ENCODE results near the gene CDH23. TPM values are rescaled to one million over a fixed set of nuclear protein-coding genes. Genes with fewer than 3 reads are reported as not detected.

Gene CDH23
- total RNA-seq, 1 experiment from 2014 or later = not detected

DNA sequence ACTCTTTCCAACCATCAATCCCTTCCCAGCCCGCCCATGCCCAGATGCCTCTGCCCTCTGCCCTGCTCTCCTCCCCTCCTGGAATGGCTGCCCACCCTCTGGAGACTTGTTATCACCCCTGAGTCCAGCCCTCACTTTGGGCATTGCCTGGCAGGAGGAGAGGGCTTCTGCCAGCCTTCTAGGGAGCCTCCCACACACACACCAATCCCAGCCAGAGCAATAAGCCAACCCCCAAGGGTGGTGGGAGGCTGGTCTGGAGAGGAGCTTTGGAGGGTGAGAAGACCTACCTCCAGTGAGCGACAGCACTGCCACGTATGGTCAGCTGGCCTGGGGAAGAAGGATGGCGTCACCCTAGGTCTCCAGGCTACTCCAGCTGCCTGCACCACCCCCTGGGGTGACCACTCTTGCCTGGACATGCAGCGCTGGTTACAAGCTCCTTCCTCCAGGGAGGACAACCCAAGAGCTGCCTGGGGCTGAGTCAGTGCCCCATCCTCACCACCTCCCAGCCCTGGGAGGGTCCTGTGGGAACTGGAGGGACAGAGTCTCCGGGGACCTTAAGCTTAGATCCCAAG lies 314.4 kb downstream of the CDH23 start:
- Histone ChIP-seq H3K27ac (ENCODE audit: low read length) (no peak overlapping the region), H3K4me3 (ENCODE audit: low read length) (no peak overlapping the region), H3K4me1 (ENCODE audit: insufficient read depth, low read length) (no peaks in the 10 kb centered on the region), H3K9me3 (ENCODE audit: low read length) (no peaks in the 10 kb centered on the region), H3K27me3 (ENCODE audit: low read length) (no peaks in the 10 kb centered on the region), H3K36me3 (ENCODE audit: low read depth, low read length) (no peaks in the 10 kb centered on the region; the same call in 1 of the 2 replicates), H2AFZ (ENCODE audit: low read length) (no peak overlapping the region), H3K79me2 (ENCODE audit: low read length) (no peaks in the 10 kb centered on the region), H3K9me2 (replicated peaks; ENCODE audit: low read length) (no peaks in the 10 kb centered on the region), H3K9ac (ENCODE audit: low read length) (no peak overlapping the region), H3K4me2 (ENCODE audit: low read length) (no peak overlapping the region), H3F3A (ENCODE audit: low read length, unreplicated experiment) (no peaks in the 10 kb centered on the region), H4K20me1 (ENCODE audit: low read length) (no peaks in the 10 kb centered on the region)
- no peak for TF ChIP-seq EZH2phosphoT487 (IDR thresholded peaks at IDR 0.05; ENCODE audit: borderline replicate concordance, low read length)
- no peak for TF ChIP-seq CTCF (conservative IDR thresholded peaks at IDR 0.05; ENCODE audit: low read depth, low read length)
- no peak for TF ChIP-seq EZH2 (IDR thresholded peaks at IDR 0.05; ENCODE audit: low read length, unreplicated experiment)
- BruUV-seq (replicated peaks) = no TSS peak
- DNase-seq = no peak
- no peak for ATAC-seq
- ChIA-PET POLR2A (ENCODE audit: unreplicated experiment) (no interaction called here), CTCF (interaction anchor here (0.5 kb wide), 2 partner anchors 87 to 399 kb away, joined by 3 to 4 read pairs; no protein-coding TSS in a partner anchor)
- intact Hi-C loops (cut with micrococcal nuclease) = no loop called here

- Histone ChIP-seq H3K4me2 (ENCODE audit: low read length) (no peak overlapping the region), H3K4me1 (ENCODE audit: insufficient read depth, low read length) (no peaks in the 10 kb centered on the region), H3K27me3 (ENCODE audit: low read length) (no peaks in the 10 kb centered on the region), H3K27ac (ENCODE audit: low read length) (no peak overlapping the region), H3K9me3 (ENCODE audit: low read length) (no peaks in the 10 kb centered on the region), H3F3A (ENCODE audit: low read length, unreplicated experiment) (no peaks in the 10 kb centered on the region), H3K79me2 (ENCODE audit: low read length) (no peaks in the 10 kb centered on the region), H3K36me3 (ENCODE audit: low read depth, low read length) (no peaks in the 10 kb centered on the region; the same call in 1 of the 2 replicates), H3K9ac (ENCODE audit: low read length) (no peak overlapping the region), H4K20me1 (ENCODE audit: low read length) (no peaks in the 10 kb centered on the region), H3K9me2 (replicated peaks; ENCODE audit: low read length) (no peaks in the 10 kb centered on the region), H2AFZ (ENCODE audit: low read length) (no peak overlapping the region), H3K4me3 (ENCODE audit: low read length) (no peak overlapping the region)
- intact Hi-C loops (cut with micrococcal nuclease) = no loop called here
- ChIA-PET POLR2A (ENCODE audit: unreplicated experiment) (no interaction called here), CTCF (no interaction called here)
- no peak for ATAC-seq
- no peak for DNase-seq
- no TSS peak for BruUV-seq (replicated peaks)
- no peak for TF ChIP-seq EZH2 (IDR thresholded peaks at IDR 0.05; ENCODE audit: low read length, unreplicated experiment)
- TF ChIP-seq EZH2phosphoT487 (IDR thresholded peaks at IDR 0.05; ENCODE audit: borderline replicate concordance, low read length) = no peak
- no peak for TF ChIP-seq CTCF (conservative IDR thresholded peaks at IDR 0.05; ENCODE audit: low read depth, low read length)
Observed at GRCh38 chr10:71712170-71712569, 315.4 kb downstream of the CDH23 start.

- Histone ChIP-seq H4K20me1 (ENCODE audit: low read length) (no peaks in the 10 kb centered on the region), H2AFZ (ENCODE audit: low read length) (no peak overlapping the region), H3F3A (ENCODE audit: low read length, unreplicated experiment) (no peaks in the 10 kb centered on the region), H3K4me2 (ENCODE audit: low read length) (no peak overlapping the region), H3K9ac (ENCODE audit: low read length) (no peak overlapping the region), H3K4me3 (ENCODE audit: low read length) (no peak overlapping the region), H3K9me3 (ENCODE audit: low read length) (no peaks in the 10 kb centered on the region), H3K27ac (ENCODE audit: low read length) (no peak overlapping the region), H3K36me3 (ENCODE audit: low read depth, low read length) (no peaks in the 10 kb centered on the region; the same call in 1 of the 2 replicates), H3K9me2 (replicated peaks; ENCODE audit: low read length) (no peaks in the 10 kb centered on the region), H3K4me1 (ENCODE audit: insufficient read depth, low read length) (no peaks in the 10 kb centered on the region), H3K27me3 (ENCODE audit: low read length) (no peaks in the 10 kb centered on the region), H3K79me2 (ENCODE audit: low read length) (no peaks in the 10 kb centered on the region)
- TF ChIP-seq EZH2 (IDR thresholded peaks at IDR 0.05; ENCODE audit: low read length, unreplicated experiment) = no peak
- no TSS peak for BruUV-seq (replicated peaks)
- CTCF ChIA-PET = no interaction called here
- no peak for ATAC-seq
- POLR2A ChIA-PET (ENCODE audit: unreplicated experiment) = no interaction called here
- DNase-seq = no peak
- intact Hi-C loops (cut with micrococcal nuclease) = no loop called here
Observed at GRCh38 chr10:71712572-71713134, 315.9 kb downstream of the CDH23 start.
